GM12865 (cell line): Measurements from ENCODE around the gene C11orf86.
"Not testable (repeated sequence)": the region's sequence is repeated elsewhere in the genome, so short reads cannot be mapped to it uniquely, and the experiment has no call there.

Experiments
- DNase-seq: peaks from one replicate; pipeline ENCODE4 v3.0.0; 2010; ENCODE audit warnings: low read depth
- H3K4me3 ChIP-seq: 2 replicates; pipeline ENCODE4 v1.5.1; 2011; ENCODE audit warnings: mild to moderate bottlenecking, low read depth, low read length, control low read depth
- TF ChIP-seq, protein P1 (sequence below): IDR thresholded peaks from 2 replicates; pipeline ENCODE4 v1.5.1; 2011; ENCODE audit warnings: low read length, control low read depth, low read depth, inconsistent platforms; ENCODE audit not compliant: insufficient read depth; ENCODE audit errors: missing control alignments

The C11orf86 gene

DNA sequence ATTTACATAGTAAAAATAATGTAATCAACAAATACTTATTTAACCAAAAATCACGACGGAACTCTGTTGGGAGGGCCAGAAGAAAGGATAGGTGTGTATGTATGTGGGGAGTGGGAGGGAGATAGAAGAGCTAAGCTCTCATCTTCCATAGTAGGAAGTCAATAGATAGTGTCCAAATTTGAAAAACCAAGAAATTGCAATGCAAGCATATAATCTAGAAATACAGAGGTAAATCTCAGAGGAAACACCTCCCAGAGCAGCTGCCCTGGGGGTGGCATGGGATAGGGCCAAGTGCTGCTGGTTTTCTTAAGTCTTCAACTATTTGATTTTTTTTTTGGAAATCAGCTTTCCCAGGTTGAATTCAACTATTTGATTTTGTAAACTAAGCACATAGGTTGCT, 16.9 kb downstream of the C11orf86 start:
- TF ChIP-seq, protein P1, sequence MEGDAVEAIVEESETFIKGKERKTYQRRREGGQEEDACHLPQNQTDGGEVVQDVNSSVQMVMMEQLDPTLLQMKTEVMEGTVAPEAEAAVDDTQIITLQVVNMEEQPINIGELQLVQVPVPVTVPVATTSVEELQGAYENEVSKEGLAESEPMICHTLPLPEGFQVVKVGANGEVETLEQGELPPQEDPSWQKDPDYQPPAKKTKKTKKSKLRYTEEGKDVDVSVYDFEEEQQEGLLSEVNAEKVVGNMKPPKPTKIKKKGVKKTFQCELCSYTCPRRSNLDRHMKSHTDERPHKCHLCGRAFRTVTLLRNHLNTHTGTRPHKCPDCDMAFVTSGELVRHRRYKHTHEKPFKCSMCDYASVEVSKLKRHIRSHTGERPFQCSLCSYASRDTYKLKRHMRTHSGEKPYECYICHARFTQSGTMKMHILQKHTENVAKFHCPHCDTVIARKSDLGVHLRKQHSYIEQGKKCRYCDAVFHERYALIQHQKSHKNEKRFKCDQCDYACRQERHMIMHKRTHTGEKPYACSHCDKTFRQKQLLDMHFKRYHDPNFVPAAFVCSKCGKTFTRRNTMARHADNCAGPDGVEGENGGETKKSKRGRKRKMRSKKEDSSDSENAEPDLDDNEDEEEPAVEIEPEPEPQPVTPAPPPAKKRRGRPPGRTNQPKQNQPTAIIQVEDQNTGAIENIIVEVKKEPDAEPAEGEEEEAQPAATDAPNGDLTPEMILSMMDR = no peak
- no peak overlapping the region for H3K4me3 ChIP-seq
- DNase-seq = no peak

DNA sequence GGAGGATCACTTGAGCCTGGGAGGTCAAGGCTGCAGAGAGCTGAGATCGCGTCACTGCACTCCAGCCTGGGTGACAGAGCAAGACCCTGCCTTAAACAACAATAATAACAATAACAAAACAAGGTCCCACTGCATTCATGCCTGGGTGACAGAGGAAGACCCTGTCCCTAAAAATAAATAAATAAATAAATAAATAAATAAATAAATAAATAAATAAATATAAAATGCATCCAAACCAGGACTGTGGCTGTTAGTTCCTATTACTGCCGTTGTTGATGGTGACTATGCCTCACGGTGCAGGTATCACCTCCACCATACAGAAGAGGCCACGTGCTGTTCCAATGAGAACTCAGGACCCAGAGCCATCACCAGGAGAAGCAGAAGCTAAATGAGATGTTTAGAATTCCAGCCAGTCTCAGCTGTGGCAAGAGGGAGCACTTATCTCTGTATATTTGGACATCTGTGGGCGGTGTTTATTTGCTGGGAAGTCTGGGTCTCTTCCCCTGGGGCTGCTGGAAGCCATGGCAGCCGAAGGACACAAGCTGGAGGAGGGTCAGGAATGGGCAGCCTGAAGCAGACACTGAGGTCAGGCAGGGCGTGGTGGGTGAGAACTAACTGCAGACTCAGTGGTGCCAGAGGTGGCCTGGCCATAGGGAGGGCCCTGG, 21.6 kb downstream of the C11orf86 start:
- H3K4me3 ChIP-seq = no peak overlapping the region
- TF ChIP-seq, protein P1 = no peak
- no peak for DNase-seq

DNA sequence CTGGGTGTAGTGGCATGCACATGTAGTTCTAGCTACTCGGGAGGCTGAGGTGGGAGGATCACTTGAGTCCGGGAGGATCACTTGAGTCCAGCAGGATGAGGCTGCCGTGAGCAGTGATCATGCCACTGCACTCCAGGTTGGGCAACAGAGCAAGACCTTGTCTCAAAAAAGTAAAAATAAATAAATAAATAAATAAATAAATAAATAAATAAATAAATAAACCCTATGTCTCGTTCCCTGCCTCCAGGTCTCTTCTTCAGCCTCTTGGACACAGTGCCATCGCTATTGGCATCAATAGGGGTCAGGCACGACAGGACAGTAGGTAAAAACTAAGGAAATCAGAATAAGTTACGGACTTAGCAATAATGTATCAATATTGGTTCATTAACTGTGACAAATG, 24.5 kb downstream of the C11orf86 start:
- no peak for DNase-seq
- H3K4me3 ChIP-seq = no peak overlapping the region
- TF ChIP-seq, protein P1 = no peak

GRCh38 chr11:67001332-67001731, 26.2 kb downstream of the C11orf86 start:
- H3K4me3 ChIP-seq = no peak overlapping the region
- DNase-seq = no peak
- TF ChIP-seq, protein P1 = no peak

GRCh38 chr11:67002297-67002913, 27.3 kb downstream of the C11orf86 start:
- DNase-seq = no peak
- no peak overlapping the region for H3K4me3 ChIP-seq
- TF ChIP-seq, protein P1 = no peak

DNA sequence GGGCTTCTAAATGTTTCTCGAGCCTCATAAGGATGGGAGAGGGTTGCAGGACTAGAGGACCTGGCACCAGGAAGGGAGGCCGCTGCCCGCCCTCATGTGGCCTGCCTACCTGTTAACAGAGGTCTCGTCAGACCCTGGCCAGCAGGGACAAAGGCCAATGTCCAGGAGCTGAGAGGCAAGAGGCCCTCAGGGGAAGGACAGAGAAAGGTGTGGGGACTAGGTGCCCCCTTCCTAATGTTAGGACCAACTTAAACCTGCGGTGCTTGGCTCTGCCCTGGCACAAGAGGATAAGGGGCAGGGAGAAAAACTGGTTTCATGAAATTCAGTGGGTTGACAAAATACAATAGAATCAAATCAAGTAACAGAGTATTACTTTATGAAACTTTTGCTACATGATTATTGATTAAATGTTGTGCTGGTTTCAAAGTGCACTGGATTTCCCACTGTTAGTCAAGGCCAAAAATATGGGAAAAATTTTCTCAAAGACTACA, 27.9 kb downstream of the C11orf86 start:
- TF ChIP-seq, protein P1 = no peak
- DNase-seq = no peak
- no peak overlapping the region for H3K4me3 ChIP-seq

GRCh38 chr11:67005200-67005599, 30.1 kb downstream of the C11orf86 start:
- not testable (repeated sequence) for H3K4me3 ChIP-seq, DNase-seq
